H9 (cell line): ENCODE data around the gene HOMER3. TPM values are rescaled to one million over a fixed set of nuclear protein-coding genes. Genes with fewer than 3 reads are reported as not detected.

Experiments used
- DNase-seq: peaks from one replicate; pipeline ENCODE4 v3.0.0-alpha.2; 2017
- H2AFZ ChIP-seq: one replicate; pipeline ENCODE4 v1.6.1; 2013; ENCODE audit warnings: mild to moderate bottlenecking, low read length, control low read depth, moderate library complexity
- H2AK5ac ChIP-seq: 2 replicates; pipeline ENCODE4 v1.6.1; 2013; ENCODE audit warnings: low read length, control low read depth, mixed read lengths; ENCODE audit not compliant: insufficient read length
- H2BK120ac ChIP-seq: one replicate; pipeline ENCODE4 v1.6.1; 2013; ENCODE audit warnings: low read depth, mild to moderate bottlenecking, low read length, control low read depth, inconsistent platforms; ENCODE audit not compliant: poor library complexity, severe bottlenecking
- H2BK12ac ChIP-seq: 2 replicates; pipeline ENCODE4 v1.6.1; 2013; ENCODE audit warnings: low read length, control low read depth, mixed read lengths, low read depth; ENCODE audit not compliant: insufficient read length
- H2BK15ac ChIP-seq: 2 replicates; pipeline ENCODE4 v1.6.1; 2013; ENCODE audit warnings: low read depth, low read length, control low read depth
- H2BK20ac ChIP-seq: one replicate; pipeline ENCODE4 v1.6.1; 2013; ENCODE audit warnings: low read depth, mild to moderate bottlenecking, low read length, control low read depth, inconsistent platforms; ENCODE audit not compliant: poor library complexity, severe bottlenecking
- H2BK5ac ChIP-seq: 2 replicates; pipeline ENCODE4 v1.6.1; 2013; ENCODE audit warnings: low read length, control low read depth, mixed read lengths; ENCODE audit not compliant: insufficient read length
- H3K14ac ChIP-seq: 2 replicates; pipeline ENCODE4 v1.6.1; 2013; ENCODE audit warnings: low read length, control low read depth; ENCODE audit not compliant: insufficient read depth
- H3K18ac ChIP-seq: 2 replicates; pipeline ENCODE4 v1.6.1; 2013; ENCODE audit warnings: low read depth, mild to moderate bottlenecking, mixed read lengths, low read length, control low read depth; ENCODE audit not compliant: insufficient read length
- H3K23ac ChIP-seq: 2 replicates; pipeline ENCODE4 v1.6.1; 2013; ENCODE audit warnings: low read length, control low read depth, mixed read lengths, low read depth; ENCODE audit not compliant: insufficient read length
- H3K23me2 ChIP-seq: 2 replicates; pipeline ENCODE4 v1.6.1; 2013; ENCODE audit warnings: low read depth, mild to moderate bottlenecking, mixed read lengths, low read length, control low read depth; ENCODE audit not compliant: insufficient read length, poor library complexity, severe bottlenecking
- H3K27ac ChIP-seq: 2 replicates; pipeline ENCODE4 v1.5.1; 2013; ENCODE audit warnings: low read length, control low read depth, mixed read lengths, low read depth; ENCODE audit not compliant: insufficient read length
- H3K27me3 ChIP-seq: 2 replicates; pipeline ENCODE4 v1.6.1; 2013; ENCODE audit warnings: low read length, control low read depth, inconsistent platforms; ENCODE audit not compliant: insufficient read depth
- H3K4ac ChIP-seq: 2 replicates; pipeline ENCODE4 v1.6.1; 2013; ENCODE audit warnings: low read depth, mild to moderate bottlenecking, control low read depth, inconsistent platforms, low read length, moderate library complexity
- H3K4me1 ChIP-seq: 2 replicates; pipeline ENCODE4 v1.6.1; 2013; ENCODE audit warnings: low read length, control low read depth, inconsistent platforms; ENCODE audit not compliant: insufficient read depth
- H3K4me2 ChIP-seq: 2 replicates; pipeline ENCODE4 v1.6.1; 2013; ENCODE audit warnings: low read length, control low read depth, mixed read lengths; ENCODE audit not compliant: insufficient read length, insufficient read depth
- H3K56ac ChIP-seq: 2 replicates; pipeline ENCODE4 v1.6.1; 2013; ENCODE audit warnings: low read depth, mild to moderate bottlenecking, mixed read lengths, low read length, control low read depth; ENCODE audit not compliant: insufficient read length
- H3K79me1 ChIP-seq: 2 replicates; pipeline ENCODE4 v1.6.1; 2013; ENCODE audit warnings: low read depth, mild to moderate bottlenecking, moderate library complexity, low read length, control low read depth, inconsistent platforms; ENCODE audit not compliant: insufficient read depth, poor library complexity, severe bottlenecking
- H3K79me2 ChIP-seq: 2 replicates; pipeline ENCODE4 v1.6.1; 2013; ENCODE audit warnings: low read length, control low read depth, inconsistent platforms; ENCODE audit not compliant: insufficient read depth
- H3K9ac ChIP-seq: 2 replicates; pipeline ENCODE4 v1.6.1; 2013; ENCODE audit warnings: low read length, control low read depth, mixed read lengths; ENCODE audit not compliant: insufficient read length; ENCODE audit errors: extremely low read depth
- H3K9me3 ChIP-seq: one replicate; pipeline ENCODE4 v1.6.1; 2013; ENCODE audit warnings: low read depth, low read length, inconsistent platforms; ENCODE audit not compliant: control insufficient read depth
- H3T11ph ChIP-seq: one replicate; pipeline ENCODE4 v1.6.1; 2013; ENCODE audit warnings: mild to moderate bottlenecking, low read length, control low read depth, inconsistent platforms
- H4K20me1 ChIP-seq: one replicate; pipeline ENCODE4 v1.6.1; 2013; ENCODE audit not compliant: control insufficient read depth, insufficient read length, insufficient read depth
- H4K5ac ChIP-seq: 2 replicates; pipeline ENCODE4 v1.6.1; 2013; ENCODE audit warnings: low read depth, mild to moderate bottlenecking, mixed read lengths, low read length, control low read depth; ENCODE audit not compliant: insufficient read length
- H4K8ac ChIP-seq: replicated peaks from 2 replicates; pipeline ENCODE4 v1.6.1; 2013; ENCODE audit warnings: low read length, control low read depth, mixed read lengths, low read depth; ENCODE audit not compliant: insufficient read length
- H4K91ac ChIP-seq: 2 replicates; pipeline ENCODE4 v1.6.1; 2013; ENCODE audit warnings: low read depth, mild to moderate bottlenecking, moderate library complexity, mixed read lengths, low read length, control low read depth; ENCODE audit not compliant: insufficient read length
- H3K27ac Mint-ChIP-seq, 3 experiments: 2 replicates in 2 of 3; 3 replicates in 1 of 3; pipeline ENCODE4 v1.8.0; 2020 to 2021; ENCODE audit warnings: mixed read lengths in 3 of 3, mild to moderate bottlenecking in 1 of 3, moderate library complexity in 1 of 3
- H3K27me3 Mint-ChIP-seq: 2 replicates; pipeline ENCODE4 v1.8.0; 2021; ENCODE audit warnings: low read depth, mild to moderate bottlenecking, moderate library complexity, mixed read lengths
- H3K36me3 Mint-ChIP-seq, 3 experiments: 2 replicates in 2 of 3; 3 replicates in 1 of 3; pipeline ENCODE4 v1.8.0; 2020 to 2021; ENCODE audit warnings: low read depth in 3 of 3, mixed read lengths in 3 of 3; ENCODE audit not compliant: insufficient read depth in 1 of 3
- H3K4me1 Mint-ChIP-seq, 2 experiments: 2 replicates each; pipeline ENCODE4 v1.8.0; 2020; ENCODE audit warnings: mixed read lengths in 2 of 2
- H3K4me3 Mint-ChIP-seq, 2 experiments: 2 replicates in 1 of 2; 3 replicates in 1 of 2; pipeline ENCODE4 v1.8.0; 2020 to 2021; ENCODE audit warnings: mild to moderate bottlenecking in 2 of 2, mixed read lengths in 2 of 2, moderate library complexity in 1 of 2
- H3K9me3 Mint-ChIP-seq, 2 experiments: 2 replicates in 1 of 2; 3 replicates in 1 of 2; pipeline ENCODE4 v1.8.0; 2020; ENCODE audit warnings: mild to moderate bottlenecking in 2 of 2, mixed read lengths in 2 of 2, moderate library complexity in 1 of 2
- WGBS: extraction: QIAGEN DNeasy Blood & Tissue Kit; methylation state at CpG from one replicate; pipeline ENCODE4 v1.1.7; 2013; ENCODE audit warnings: missing lambda C conversion rate, low lambda C conversion rate, mixed read lengths; ENCODE audit not compliant: insufficient read length; ENCODE audit errors: extremely low coverage; 5-methylcytosine and 5-hydroxymethylcytosine counted together
- total RNA-seq: library from RNA; stranded (reverse); gene quantifications from 2 replicates; pipeline ENCODE4 v1.2.1, GENCODE V29; 2021
- TF ChIP-seq, protein P1 (sequence below): fragments of 200-600 bp; sonication (generic); conservative IDR thresholded peaks from 3 replicates; pipeline ENCODE4 v1.8.0; 2021; ENCODE audit warnings: antibody characterized with exemption, mild to moderate bottlenecking

HOMER3 gene
- total RNA-seq, 1 experiment from 2014 or later = 20.2 TPM

- TF ChIP-seq, protein P1, sequence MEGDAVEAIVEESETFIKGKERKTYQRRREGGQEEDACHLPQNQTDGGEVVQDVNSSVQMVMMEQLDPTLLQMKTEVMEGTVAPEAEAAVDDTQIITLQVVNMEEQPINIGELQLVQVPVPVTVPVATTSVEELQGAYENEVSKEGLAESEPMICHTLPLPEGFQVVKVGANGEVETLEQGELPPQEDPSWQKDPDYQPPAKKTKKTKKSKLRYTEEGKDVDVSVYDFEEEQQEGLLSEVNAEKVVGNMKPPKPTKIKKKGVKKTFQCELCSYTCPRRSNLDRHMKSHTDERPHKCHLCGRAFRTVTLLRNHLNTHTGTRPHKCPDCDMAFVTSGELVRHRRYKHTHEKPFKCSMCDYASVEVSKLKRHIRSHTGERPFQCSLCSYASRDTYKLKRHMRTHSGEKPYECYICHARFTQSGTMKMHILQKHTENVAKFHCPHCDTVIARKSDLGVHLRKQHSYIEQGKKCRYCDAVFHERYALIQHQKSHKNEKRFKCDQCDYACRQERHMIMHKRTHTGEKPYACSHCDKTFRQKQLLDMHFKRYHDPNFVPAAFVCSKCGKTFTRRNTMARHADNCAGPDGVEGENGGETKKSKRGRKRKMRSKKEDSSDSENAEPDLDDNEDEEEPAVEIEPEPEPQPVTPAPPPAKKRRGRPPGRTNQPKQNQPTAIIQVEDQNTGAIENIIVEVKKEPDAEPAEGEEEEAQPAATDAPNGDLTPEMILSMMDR = no peak
- Histone ChIP-seq H4K91ac (no peak overlapping the region), H3K4me2 (no peak overlapping the region), H3K18ac (no peak overlapping the region), H3K56ac (no peak overlapping the region), H3K4ac (no peak overlapping the region), H4K5ac (no peak overlapping the region), H4K20me1 (no peaks in the 10 kb centered on the region), H3K9me3 (no peaks in the 10 kb centered on the region), H3K79me2 (no peaks in the 10 kb centered on the region), H3K23ac (no peak overlapping the region), H2BK120ac (no peak overlapping the region), H3K4me1 (no peaks in the 10 kb centered on the region), H2BK15ac (no peak overlapping the region), H3K27me3 (no peaks in the 10 kb centered on the region), H2AFZ (no peak overlapping the region), H3K23me2 (peaks cover 4% of the 10 kb centered on the region), H3K79me1 (no peaks in the 10 kb centered on the region), H4K8ac (no peak overlapping the region), H3T11ph (no peak overlapping the region), H2BK5ac (no peak overlapping the region), H3K27ac (no peak overlapping the region), H2BK12ac (no peak overlapping the region), H3K14ac (no peak overlapping the region), H2AK5ac (no peak overlapping the region), H3K9ac (no peak overlapping the region), H2BK20ac (no peak overlapping the region)
- no peak overlapping the region for H3K27ac Mint-ChIP-seq
- peaks cover 53% of the 10 kb centered on the region for H3K27me3 Mint-ChIP-seq
- H3K4me1 Mint-ChIP-seq = peaks cover 6 to 15% of the 10 kb centered on the region in 2 experiments; a peak in 3 of 4 replicates
- no peak overlapping the region for H3K4me3 Mint-ChIP-seq
- H3K36me3 Mint-ChIP-seq = no peaks in the 10 kb centered on the region
- H3K9me3 Mint-ChIP-seq = peaks cover 0 to 2% of the 10 kb centered on the region in 2 experiments; a peak in 1 of 5 replicates
- no peak for DNase-seq
- no CpG with 5 or more reads among the region's 9 CpGs for WGBS
Measured at GRCh38 chr19:18945297-18945696, 4.3 kb upstream of the HOMER3 start.
